ENCODE data around the gene NRDE2. TPM values are rescaled to one million over a fixed set of nuclear protein-coding genes. Genes with fewer than 3 reads are reported as not detected.
"Not testable (repeated sequence)": the region's sequence is repeated elsewhere in the genome, so short reads cannot be mapped to it uniquely, and the experiment has no call there.

NRDE2 gene
- total RNA-seq, 2 experiments from 2014 or later, result 12.3 to 16.6 TPM

GRCh38 chr14:90235179-90235976, 96.4 kb downstream of the NRDE2 start:
- CTCF ChIA-PET (ENCODE audit: unreplicated experiment), result interaction anchor here (0.5 kb wide), 1 partner anchor 40 kb away, joined by 4 read pairs; no protein-coding TSS in a partner anchor
- Histone ChIP-seq H3K4me2 (ENCODE audit: low read length) (peak overlapping the region; percentile 43), H3K4me3 (ENCODE audit: low read depth, low read length, poor library complexity, severe bottlenecking) (peak overlapping the region; percentile 30), H3K27ac (ENCODE audit: low read depth, low read length, poor library complexity, severe bottlenecking) (no peak overlapping the region), H3K36me3 (ENCODE audit: insufficient read depth, low read length) (no peaks in the 10 kb centered on the region), H3K9me2 (ENCODE audit: insufficient read depth, low read length) (no peaks in the 10 kb centered on the region), H3K79me2 (ENCODE audit: insufficient read depth, low read depth, low read length) (no peaks in the 10 kb centered on the region), H4K20me1 (ENCODE audit: insufficient read depth, low read length) (no peaks in the 10 kb centered on the region), H2AFZ (ENCODE audit: low read length) (peak overlapping the region; percentile 71; the same call in 1 of the 2 replicates), H3K4me1 (ENCODE audit: insufficient read depth, low read length, poor library complexity, severe bottlenecking) (peaks cover 4% of the 10 kb centered on the region), H3K9me3 (ENCODE audit: low read length) (peaks cover 19% of the 10 kb centered on the region)
- DNase-seq (ENCODE audit: low spot score), result peak; percentile 70
- POLR2A ChIA-PET, result interaction anchor here (0.6 to 1.1 kb wide), 3 partner anchors 29 to 111 kb away, joined by 3 to 4 read pairs (median 4); partner anchors contain the start of gene NRDE2
- TF ChIP-seq EZH2phosphoT487 (IDR thresholded peaks at IDR 0.05; ENCODE audit: borderline replicate concordance, low read depth, low read length), result no peak
- peak; percentile 93 for TF ChIP-seq CTCF (conservative IDR thresholded peaks at IDR 0.05; ENCODE audit: low read length)
- BruUV-seq (replicated peaks), result no TSS peak
- intact Hi-C loops (cut with micrococcal nuclease; ENCODE audit: unreplicated experiment), result loop anchor here (1.0 to 5.0 kb wide), 3 partner anchors 262 to 1208 kb away; no protein-coding TSS in a partner anchor

GRCh38 chr14:90229942-90230341, 101.8 kb downstream of the NRDE2 start:
- H3K27ac ChIP-seq (ENCODE audit: low read depth, low read length, poor library complexity, severe bottlenecking); H3K9me2 ChIP-seq (ENCODE audit: insufficient read depth, low read length); intact Hi-C loops (cut with micrococcal nuclease; ENCODE audit: unreplicated experiment); POLR2A ChIA-PET; H3K79me2 ChIP-seq (ENCODE audit: insufficient read depth, low read depth, low read length); BruUV-seq (replicated peaks); CTCF ChIA-PET (ENCODE audit: unreplicated experiment); H2AFZ ChIP-seq (ENCODE audit: low read length); DNase-seq (ENCODE audit: low spot score); H3K4me3 ChIP-seq (ENCODE audit: low read depth, low read length, poor library complexity, severe bottlenecking); H3K4me1 ChIP-seq (ENCODE audit: insufficient read depth, low read length, poor library complexity, severe bottlenecking); H3K9me3 ChIP-seq (ENCODE audit: low read length); H3K4me2 ChIP-seq (ENCODE audit: low read length); H4K20me1 ChIP-seq (ENCODE audit: insufficient read depth, low read length); H3K36me3 ChIP-seq (ENCODE audit: insufficient read depth, low read length): not testable (repeated sequence)

- no peak for DNase-seq (ENCODE audit: low spot score)
These were observed 103.3 kb downstream of the NRDE2 start for GRCh38 chr14:90228478-90228877.

More at GRCh38 chr14:90228478-90228877, 103.3 kb downstream of the NRDE2 start:
- H4K20me1 ChIP-seq (ENCODE audit: insufficient read depth, low read length), result no peaks in the 10 kb centered on the region
- intact Hi-C loops (cut with micrococcal nuclease; ENCODE audit: unreplicated experiment), result no loop called here
- no peaks in the 10 kb centered on the region for H3K9me2 ChIP-seq (ENCODE audit: insufficient read depth, low read length)
- POLR2A ChIA-PET, result interaction anchor here (0.6 kb wide), 1 partner anchor 8 kb away, joined by 5 read pairs; no protein-coding TSS in a partner anchor
- no TSS peak for BruUV-seq (replicated peaks)
- no peaks in the 10 kb centered on the region for H3K79me2 ChIP-seq (ENCODE audit: insufficient read depth, low read depth, low read length)
- TF ChIP-seq CTCF (conservative IDR thresholded peaks at IDR 0.05; ENCODE audit: low read length), result no peak
- no peak for TF ChIP-seq EZH2phosphoT487 (IDR thresholded peaks at IDR 0.05; ENCODE audit: borderline replicate concordance, low read depth, low read length)
- H3K4me2 ChIP-seq (ENCODE audit: low read length), result no peak overlapping the region
- no peak overlapping the region for H3K27ac ChIP-seq (ENCODE audit: low read depth, low read length, poor library complexity, severe bottlenecking)
- no peak overlapping the region for H2AFZ ChIP-seq (ENCODE audit: low read length)
- H3K36me3 ChIP-seq (ENCODE audit: insufficient read depth, low read length), result no peaks in the 10 kb centered on the region
- H3K9me3 ChIP-seq (ENCODE audit: low read length), result 0 out of 2 replicates have a peak, but pooled peaks cover under 1% of the 10 kb centered on the region
- no peak overlapping the region for H3K4me3 ChIP-seq (ENCODE audit: low read depth, low read length, poor library complexity, severe bottlenecking)
- no peaks in the 10 kb centered on the region for H3K4me1 ChIP-seq (ENCODE audit: insufficient read depth, low read length, poor library complexity, severe bottlenecking)
- CTCF ChIA-PET (ENCODE audit: unreplicated experiment), result no interaction called here

Other genes with a start within 250 kb of the NRDE2 start
- 100 and 117 TPM in 2 replicates for gene PSMC1, start 75.4 kb downstream of the NRDE2 start, total RNA-seq (2014; rRNA removed; shearing (Covaris generic))
- 76.9 and 92.7 TPM in 2 replicates for gene PSMC1, start 75.4 kb downstream of the NRDE2 start, total RNA-seq (2022)
- gene CALM1, start 65.1 kb upstream of the NRDE2 start, total RNA-seq (2014; rRNA removed; shearing (Covaris generic)), result 311 and 323 TPM in 2 replicates
- gene CALM1, start 65.1 kb upstream of the NRDE2 start, total RNA-seq (2022), result 282 and 288 TPM in 2 replicates